ENCODE results near the gene VWF.

- TF ChIP-seq CTCF (conservative IDR thresholded peaks at IDR 0.05 in 1 of 2, IDR thresholded peaks at IDR 0.05 in 1 of 2; ENCODE audit: extremely low read depth in 1 of 2, insufficient read depth in 1 of 2, low read depth in 1 of 2, low read length in 2 of 2) (no peak), EZH2 (IDR thresholded peaks at IDR 0.05; ENCODE audit: borderline replicate concordance, low read length) (no peak)
Measured at GRCh38 chr12:5971194-5971850, 153.1 kb downstream of the VWF start.
